ENCODE results near the gene PSPC1. TPM values are rescaled to one million over a fixed set of nuclear protein-coding genes. Genes with fewer than 3 reads are reported as not detected.

Gene PSPC1
- total RNA-seq, 4 donors from 2014 or later, result 60.2 to 304 (median 83.6) TPM

- no peak overlapping the region for H3K27ac ChIP-seq
- WGBS, 2 donors (ENCODE audit: low coverage in 1 of 2), result 61 to 85% methylated on average over 2 of the region's 2 CpGs
- intact Hi-C loops (cut with DNase I; ENCODE audit: low total_unique reads), result no loop called here
Measured at GRCh38 chr13:19661126-19661525, 121.6 kb downstream of the PSPC1 start.

GRCh38 chr13:19658831-19659230, 123.9 kb downstream of the PSPC1 start:
- TF ChIP-seq POLR2A (IDR thresholded peaks at IDR 0.05), result no peak
- no peak for TF ChIP-seq CTCF (IDR thresholded peaks at IDR 0.05)
- no peak for TF ChIP-seq EP300 (IDR thresholded peaks at IDR 0.05; ENCODE audit: low read depth)
- no peak for TF ChIP-seq POLR2AphosphoS5 (IDR thresholded peaks at IDR 0.05)
- intact Hi-C loops (cut with DNase I; ENCODE audit: low total_unique reads), result no loop called here
- Histone ChIP-seq H3K36me3 (peaks cover 0 to 51% (median 18%) of the 10 kb centered on the region in 4 donors), H3K9me3 (no peaks in the 10 kb centered on the region), H3K27me3 (no peaks in the 10 kb centered on the region), H3K4me3 (no peak overlapping the region), H3K4me1 (no peaks in the 10 kb centered on the region), H3K27ac (no peak overlapping the region)
- DNase-seq, result no peak
- in situ Hi-C loops (cut with MboI; ENCODE audit: low pct_ligation_motif_present in 1 of 4, low pct_unique_long_range_greater_than_20kb in 1 of 4, low sequenced_read_pairs in 3 of 4), result no loop called here

More at GRCh38 chr13:19661126-19661525, 121.6 kb downstream of the PSPC1 start:
- in situ Hi-C loops (cut with MboI; ENCODE audit: low pct_ligation_motif_present in 1 of 4, low pct_unique_long_range_greater_than_20kb in 1 of 4, low sequenced_read_pairs in 3 of 4), result no loop called here
- DNase-seq, result no peak
- Histone ChIP-seq H3K4me3 (no peak overlapping the region), H3K36me3 (peaks cover 0 to 58% (median 19%) of the 10 kb centered on the region in 4 donors), H3K9me3 (no peaks in the 10 kb centered on the region), H3K27me3 (no peaks in the 10 kb centered on the region), H3K4me1 (no peaks in the 10 kb centered on the region)
- TF ChIP-seq POLR2A (IDR thresholded peaks at IDR 0.05), result no peak
- TF ChIP-seq CTCF (IDR thresholded peaks at IDR 0.05), result no peak
- TF ChIP-seq EP300 (IDR thresholded peaks at IDR 0.05; ENCODE audit: low read depth), result no peak
- no peak for TF ChIP-seq POLR2AphosphoS5 (IDR thresholded peaks at IDR 0.05)

GRCh38 chr13:19657872-19658591, 124.7 kb downstream of the PSPC1 start:
- Histone ChIP-seq H3K36me3 (peaks cover 0 to 43% (median 17%) of the 10 kb centered on the region in 4 donors), H3K9me3 (no peaks in the 10 kb centered on the region), H3K27me3 (no peaks in the 10 kb centered on the region), H3K27ac (no peak overlapping the region), H3K4me1 (no peaks in the 10 kb centered on the region), H3K4me3 (no peak overlapping the region)
- DNase-seq, result no peak
- in situ Hi-C loops (cut with MboI; ENCODE audit: low pct_ligation_motif_present in 1 of 4, low pct_unique_long_range_greater_than_20kb in 1 of 4, low sequenced_read_pairs in 3 of 4), result no loop called here
- TF ChIP-seq EP300 (IDR thresholded peaks at IDR 0.05; ENCODE audit: low read depth) (no peak), POLR2AphosphoS5 (IDR thresholded peaks at IDR 0.05) (no peak), POLR2A (IDR thresholded peaks at IDR 0.05) (no peak), CTCF (IDR thresholded peaks at IDR 0.05) (no peak)
- WGBS, 2 donors (ENCODE audit: low coverage in 1 of 2), result 58% methylated on average over 4 of the region's 4 CpGs; no CpG with 5 or more reads in 1 of the 2 donors
- intact Hi-C loops (cut with DNase I; ENCODE audit: low total_unique reads), result no loop called here

Small RNAs within 50 kb of the gene (small RNA-seq; reads per million reads assigned to genes)
- 0 to 0.18 (median 0.13) reads per million in 4 donors for gene RN7SL166P

Other genes with a start within 250 kb of the PSPC1 start
- gene TPTE2, start 221.4 kb downstream of the PSPC1 start, total RNA-seq, result not detected
- gene MPHOSPH8, start 149.3 kb downstream of the PSPC1 start, total RNA-seq, result 10 to 100 TPM; 25.8 to 62.7 (median 48.6) TPM
- 100 to 1,000 TPM in 1 of 4 donors, 10 to 100 TPM in 2, 1 to 10 TPM in 1; 4.9 to 259 (median 14.3) TPM for gene ZMYM5, start 80.7 kb upstream of the PSPC1 start, total RNA-seq
- gene ZMYM2, start 175.8 kb upstream of the PSPC1 start, total RNA-seq, result 10 to 100 TPM; 33.4 to 91.1 (median 63.6) TPM